Adrenal gland (tissue), 12 donors: ENCODE data around the gene PPP6C. TPM values are rescaled to one million over a fixed set of nuclear protein-coding genes. Genes with fewer than 3 reads are reported as not detected.
"Not testable (repeated sequence)": the region's sequence is repeated elsewhere in the genome, so short reads cannot be mapped to it uniquely, and the experiment has no call there.

Source experiments
- DNase-seq, 7 donors: peaks; one replicate each; pipeline ENCODE4 v3.0.0-alpha.2; 2019 to 2020
- H3K27ac ChIP-seq, 5 donors: fragments of 200-600 bp; sonication (generic) in 4 of 5; 1 replicate in 3 of 5; 2 replicates in 2 of 5; pipeline versions ENCODE4 v1.5.1 to v1.8.0; 2016 to 2020; ENCODE audit warnings: mild to moderate bottlenecking in 1 of 5
- H3K27me3 ChIP-seq: fragments of 200-600 bp; 2 replicates; pipeline ENCODE4 v1.8.0; 2021
- H3K36me3 ChIP-seq, 2 donors: fragments of 200-600 bp; replicated peaks in 1 of 2; 1 replicate in 1 of 2; 2 replicates in 1 of 2; pipeline versions ENCODE4 v1.5.1 to v1.8.0; 2018 to 2022
- H3K4me1 ChIP-seq, 2 donors: fragments of 200-600 bp; replicated peaks in 1 of 2; 1 replicate in 1 of 2; 2 replicates in 1 of 2; pipeline versions ENCODE4 v1.5.1 to v1.8.0; 2018 to 2021
- H3K4me3 ChIP-seq, 4 donors: fragments of 200-600 bp; sonication (generic) in 3 of 4; one replicate each; pipeline ENCODE4 v1.5.1; 2016 to 2018
- H3K9me3 ChIP-seq, 3 donors: fragments of 200-600 bp; sonication (generic) in 1 of 3; replicated peaks in 1 of 3; 1 replicate in 2 of 3; 2 replicates in 1 of 3; pipeline versions ENCODE4 v1.5.1 to v1.8.0; 2016 to 2021
- POLR2A ChIP-seq, 2 donors: fragments of 450-650 bp; IDR thresholded peaks; one replicate each; pipeline ENCODE4 v1.6.1; 2017; ENCODE audit warnings: antibody characterized with exemption in 2 of 2, mild to moderate bottlenecking in 2 of 2, moderate library complexity in 1 of 2
- WGBS, 4 donors: extraction: QIAGEN DNeasy Blood & Tissue Kit in 2 of 4; methylation state at CpG; one replicate each; pipeline versions ENCODE4 v1.1.5 to v1.1.7; 2013 to 2017; 5-methylcytosine and 5-hydroxymethylcytosine counted together
- intact Hi-C, 2 donors: fragments of 100-400 bp; cut with DNase I; formaldehyde crosslinking; loops; one replicate each; pipeline versions ENCODE4 v1.14.1 to v1.15.0; 2022 to 2023
- polyA plus RNA-seq, 3 donors: library from polyadenylated mRNA; stranded (reverse); fragments of 200-250 nt in 2 of 3; fragments of 350-450 nt in 1 of 3; fragmentation: Illumina TruSeq in 1 of 3; extraction: RNeasy Lipid Tissue Mini Kit (QIAGEN cat#74804) in 1 of 3; gene quantifications; one replicate each; pipeline ENCODE4 v1.2.3, GENCODE V29; 2013 to 2014
- total RNA-seq, 9 donors: library from RNA; depleted of rRNA in 4 of 9; stranded (reverse); fragments of >200 nt in 4 of 9; fragments of 120-200 nt in 1 of 9; fragmentation: NEBNext Ultra II Directional in 1 of 9; extraction: Animal tissue kit (Norgen Biotek cat#: 25700) in 1 of 9; gene quantifications; one replicate each; pipeline versions ENCODE4 v1.1.0 to v1.2.4, GENCODE V29; 2013 to 2023
- TF ChIP-seq, protein P1 (sequence below), 6 experiments: fragments of 450-650 bp in 4 of 6; fragments of 200-600 bp in 2 of 6; sonication (generic) in 1 of 6; IDR thresholded peaks; 1 replicate in 5 of 6; 2 replicates in 1 of 6; pipeline versions ENCODE4 v1.5.1 to v1.8.0; 2016 to 2021; ENCODE audit warnings: antibody characterized with exemption in 6 of 6, mild to moderate bottlenecking in 2 of 6, moderate library complexity in 1 of 6
- donor health status: healthy with polysubstance abuse.
- donor health status: Bipolar disorder and iron deficiency.
- donor health status: DM: yes; HTN: yes; CAD: no.
- donor health status: DM: no; HTN: no; CAD: no.
- donor health status: DM: no; HTN: no; CAD: no.
- donor health status: DM: yes; HTN: yes; CAD: no.

Gene PPP6C
- total and polyA plus RNA-seq, 12 donors, result 15.9 to 71.1 (median 46.3) TPM

DNA sequence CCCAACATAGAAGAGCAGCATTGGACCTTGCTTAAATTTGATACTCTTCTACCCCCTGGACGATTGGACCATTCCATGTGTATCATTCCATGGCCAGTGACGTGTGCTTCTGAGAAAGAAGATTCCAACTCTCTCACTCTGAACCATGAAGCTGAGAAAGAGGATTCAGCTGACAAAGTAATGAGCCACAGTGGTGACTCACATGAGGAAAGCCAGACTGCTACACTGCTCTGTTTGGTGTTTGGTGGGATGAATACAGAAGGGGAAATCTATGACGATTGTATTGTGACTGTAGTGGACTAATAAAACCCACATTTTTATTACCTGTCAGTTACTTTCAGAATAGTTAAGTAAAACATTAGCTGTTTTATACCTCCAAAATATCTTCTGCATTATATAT lies 44.1 kb upstream of the PPP6C start:
- Histone ChIP-seq H3K4me1 (peaks cover 14 to 41% of the 10 kb centered on the region in 2 donors), H3K9me3 (no peaks in the 10 kb centered on the region), H3K27me3 (no peaks in the 10 kb centered on the region), H3K36me3 (peaks cover 0 to 52% of the 10 kb centered on the region in 2 donors), H3K4me3 (no peak overlapping the region), H3K27ac (peak overlapping the region in 3 of 5 donors; percentile 10 to 16 (median 10))
- intact Hi-C loops, result loop anchor here in 1 of 2 donors (10.0 kb wide), 1 partner anchor 111 kb away; no protein-coding TSS in a partner anchor
- DNase-seq, result peak in 5 of 7 donors; percentile 24 to 47 (median 34)
- 29 to 55% (median 42%) methylated on average over 3 of the region's 3 CpGs for whole genome bisulfite sequencing, 4 donors
- TF ChIP-seq POLR2A (IDR thresholded peaks at IDR 0.05), result no peak
- TF ChIP-seq, protein P1, sequence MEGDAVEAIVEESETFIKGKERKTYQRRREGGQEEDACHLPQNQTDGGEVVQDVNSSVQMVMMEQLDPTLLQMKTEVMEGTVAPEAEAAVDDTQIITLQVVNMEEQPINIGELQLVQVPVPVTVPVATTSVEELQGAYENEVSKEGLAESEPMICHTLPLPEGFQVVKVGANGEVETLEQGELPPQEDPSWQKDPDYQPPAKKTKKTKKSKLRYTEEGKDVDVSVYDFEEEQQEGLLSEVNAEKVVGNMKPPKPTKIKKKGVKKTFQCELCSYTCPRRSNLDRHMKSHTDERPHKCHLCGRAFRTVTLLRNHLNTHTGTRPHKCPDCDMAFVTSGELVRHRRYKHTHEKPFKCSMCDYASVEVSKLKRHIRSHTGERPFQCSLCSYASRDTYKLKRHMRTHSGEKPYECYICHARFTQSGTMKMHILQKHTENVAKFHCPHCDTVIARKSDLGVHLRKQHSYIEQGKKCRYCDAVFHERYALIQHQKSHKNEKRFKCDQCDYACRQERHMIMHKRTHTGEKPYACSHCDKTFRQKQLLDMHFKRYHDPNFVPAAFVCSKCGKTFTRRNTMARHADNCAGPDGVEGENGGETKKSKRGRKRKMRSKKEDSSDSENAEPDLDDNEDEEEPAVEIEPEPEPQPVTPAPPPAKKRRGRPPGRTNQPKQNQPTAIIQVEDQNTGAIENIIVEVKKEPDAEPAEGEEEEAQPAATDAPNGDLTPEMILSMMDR (IDR thresholded peaks at IDR 0.05), result no peak

DNA sequence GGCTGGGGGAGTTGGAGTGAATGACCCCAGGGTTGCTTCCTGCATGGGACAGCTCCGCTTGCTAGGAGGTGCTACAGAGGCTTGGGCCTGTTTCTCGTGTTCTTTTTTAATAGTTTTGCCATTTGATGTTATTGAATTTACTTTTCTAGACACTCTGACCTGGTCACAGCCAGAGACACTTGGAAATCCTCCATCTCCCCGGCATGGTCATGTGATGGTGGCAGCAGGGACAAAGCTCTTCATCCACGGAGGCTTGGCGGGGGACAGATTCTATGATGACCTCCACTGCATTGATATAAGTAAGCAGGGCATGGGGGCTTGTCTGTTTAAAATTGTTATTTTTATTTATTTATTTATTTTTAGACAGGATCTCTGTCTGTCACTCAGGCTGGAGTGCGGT lies 38.2 kb upstream of the PPP6C start:
- Histone ChIP-seq H3K27me3 (no peaks in the 10 kb centered on the region), H3K9me3 (no peaks in the 10 kb centered on the region), H3K4me3 (no peak overlapping the region), H3K4me1 (no peaks in the 10 kb centered on the region), H3K27ac (no peak overlapping the region), H3K36me3 (peaks cover 0 to 11% of the 10 kb centered on the region in 2 donors)
- intact Hi-C loops, result no loop called here
- DNase-seq, result no peak
- no peak for TF ChIP-seq POLR2A (IDR thresholded peaks at IDR 0.05)
- TF ChIP-seq, protein P1 (IDR thresholded peaks at IDR 0.05), result no peak
- 91 to 96% (median 95%) methylated on average over 6 of the region's 6 CpGs for WGBS, 4 donors

DNA sequence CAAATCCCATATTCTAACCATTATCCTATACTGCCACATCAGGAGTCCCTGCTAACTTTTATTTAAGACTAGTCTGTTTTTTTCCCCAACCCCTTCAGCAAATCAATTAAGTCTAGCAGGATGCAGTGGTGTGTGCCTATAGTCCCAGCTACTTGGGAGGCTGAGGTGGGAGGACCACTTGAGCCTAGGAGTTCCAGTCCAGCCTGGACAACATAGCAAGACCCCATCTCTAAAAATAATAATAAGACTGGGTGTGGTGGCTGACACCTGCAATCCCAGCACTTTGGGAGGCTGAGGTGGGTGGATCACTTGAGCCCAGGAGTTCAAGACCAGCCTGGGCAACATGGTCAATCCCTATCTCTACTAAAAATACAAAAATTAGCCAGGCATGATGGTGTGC lies 35.3 kb upstream of the PPP6C start:
- H3K4me3 ChIP-seq, H3K27me3 ChIP-seq, H3K27ac ChIP-seq, intact Hi-C loops, H3K9me3 ChIP-seq, H3K4me1 ChIP-seq, DNase-seq: not testable (repeated sequence)
- H3K36me3 ChIP-seq, result peaks cover 0 to 13% of the 10 kb centered on the region in 2 donors

DNA sequence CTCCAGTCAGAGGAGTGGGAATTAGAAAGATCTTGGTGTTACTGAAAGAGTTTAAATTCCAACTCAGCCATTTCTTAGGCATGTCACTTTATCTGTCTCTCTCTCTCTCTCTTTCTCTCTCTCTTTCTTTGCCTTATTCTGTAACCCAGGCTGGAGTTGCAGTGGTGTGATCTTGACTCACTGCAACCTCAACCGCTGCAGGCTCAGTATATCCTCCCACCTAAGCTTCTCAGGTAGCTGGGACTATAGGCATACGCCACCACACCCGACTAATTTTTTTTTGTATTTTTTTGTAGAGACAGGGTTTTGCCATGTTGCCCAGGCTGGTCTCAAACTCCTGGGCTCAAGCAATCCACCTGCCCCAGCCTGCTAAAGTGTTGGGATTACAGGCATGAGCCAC lies 29.0 kb upstream of the PPP6C start:
- WGBS, 4 donors, result 90 to 100% (median 98%) methylated on average over 3 of the region's 3 CpGs

DNA sequence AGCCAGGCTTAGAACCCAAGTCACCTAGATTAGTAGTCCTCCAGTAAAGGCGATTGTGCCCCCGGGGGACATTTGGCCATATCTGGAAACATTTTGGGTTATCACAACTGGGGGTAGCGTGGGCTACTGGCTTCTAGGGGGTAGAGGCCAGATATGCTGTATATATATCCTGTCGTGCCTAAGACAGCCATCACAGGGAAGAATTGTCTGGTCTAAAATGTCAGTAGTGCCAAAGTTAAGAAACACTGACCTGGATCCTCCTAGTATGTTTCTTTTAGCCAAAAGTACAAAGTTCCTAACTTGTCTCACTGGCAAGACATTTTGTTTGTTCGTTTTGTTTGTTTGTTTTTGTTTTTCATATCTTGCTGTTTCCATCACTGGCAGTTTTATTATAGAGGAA lies 24.6 kb upstream of the PPP6C start:
- Histone ChIP-seq H3K9me3 (no peaks in the 10 kb centered on the region), H3K27me3 (no peaks in the 10 kb centered on the region), H3K27ac (no peak overlapping the region), H3K36me3 (peaks cover 0 to 23% of the 10 kb centered on the region in 2 donors), H3K4me1 (no peaks in the 10 kb centered on the region), H3K4me3 (no peak overlapping the region)
- intact Hi-C loops, result no loop called here
- no peak for TF ChIP-seq POLR2A (IDR thresholded peaks at IDR 0.05)
- TF ChIP-seq, protein P1 (IDR thresholded peaks at IDR 0.05), result no peak
- DNase-seq, result no peak
- 82 to 88% (median 85%) methylated on average over 5 of the region's 5 CpGs for WGBS, 4 donors

More for the DNA sequence above, 29.0 kb upstream of the PPP6C start:
- no peak for DNase-seq
- TF ChIP-seq POLR2A (IDR thresholded peaks at IDR 0.05), result no peak
- TF ChIP-seq, protein P1 (IDR thresholded peaks at IDR 0.05), result no peak
- Histone ChIP-seq H3K4me3 (no peak overlapping the region), H3K36me3 (peaks cover 0 to 8% of the 10 kb centered on the region in 2 donors), H3K27me3 (no peaks in the 10 kb centered on the region), H3K27ac (no peak overlapping the region), H3K4me1 (no peaks in the 10 kb centered on the region), H3K9me3 (no peaks in the 10 kb centered on the region)
- intact Hi-C loops, result no loop called here
